Esophagus muscularis mucosa (tissue), 4 donors: ENCODE measurements around the gene ZBTB46. TPM values are rescaled to one million over a fixed set of nuclear protein-coding genes. Genes with fewer than 3 reads are reported as not detected.

Source experiments
- DNase-seq: peaks from one replicate; pipeline ENCODE4 v3.0.0-alpha.2; 2017; ENCODE audit errors: extremely low spot score
- H3K27ac ChIP-seq, 4 donors: fragments of 200-600 bp; sonication (generic); replicated peaks in 1 of 4; 1 replicate in 3 of 4; 2 replicates in 1 of 4; pipeline ENCODE4 v1.5.1; 2016 to 2019; ENCODE audit warnings: mild to moderate bottlenecking in 1 of 4
- H3K27me3 ChIP-seq, 4 donors: fragments of 200-600 bp; sonication (generic); one replicate each; pipeline versions ENCODE4 v1.5.1 to v1.6.0; 2016 to 2019
- H3K36me3 ChIP-seq, 4 donors: fragments of 200-600 bp; sonication (generic); one replicate each; pipeline ENCODE4 v1.5.1; 2016 to 2019
- H3K4me1 ChIP-seq, 4 donors: fragments of 200-600 bp; sonication (generic); one replicate each; pipeline ENCODE4 v1.5.1; 2016 to 2019
- H3K4me3 ChIP-seq, 4 donors: fragments of 200-600 bp; sonication (generic); 1 replicate in 2 of 4; 2 replicates in 2 of 4; pipeline ENCODE4 v1.5.1; 2016 to 2019; ENCODE audit warnings: mild to moderate bottlenecking in 4 of 4, moderate library complexity in 1 of 4
- H3K9me3 ChIP-seq, 4 donors: fragments of 200-600 bp; sonication (generic); 1 replicate in 3 of 4; 2 replicates in 1 of 4; pipeline ENCODE4 v1.5.1; 2016 to 2019
- CTCF ChIP-seq, 3 experiments: fragments of 200-600 bp in 2 of 3; fragments of 450-650 bp in 1 of 3; sonication (generic) in 2 of 3; IDR thresholded peaks; one replicate each; pipeline ENCODE4 v1.5.1; 2017 to 2019; ENCODE audit warnings: antibody characterized with exemption in 3 of 3, mild to moderate bottlenecking in 2 of 3, moderate library complexity in 1 of 3
- EP300 ChIP-seq: sonication (generic); formaldehyde crosslinking; IDR thresholded peaks from one replicate; pipeline ENCODE4 v1.6.1; 2017; ENCODE audit warnings: antibody characterized with exemption
- POLR2A ChIP-seq: fragments of 450-650 bp; IDR thresholded peaks from one replicate; pipeline ENCODE4 v1.6.1; 2017; ENCODE audit warnings: antibody characterized with exemption, moderate library complexity, mild to moderate bottlenecking, low read depth
- POLR2AphosphoS5 ChIP-seq, 2 donors: sonication (generic); formaldehyde crosslinking; IDR thresholded peaks; one replicate each; pipeline ENCODE4 v1.6.1; 2017; ENCODE audit warnings: antibody characterized with exemption in 2 of 2
- WGBS: methylation state at CpG from one replicate; pipeline ENCODE4 v1.1.5; 2018; 5-methylcytosine and 5-hydroxymethylcytosine counted together
- intact Hi-C: fragments of 100-400 bp; cut with DNase I; formaldehyde crosslinking; loops from one replicate; pipeline ENCODE4 v1.15.1; 2023
- total RNA-seq, 4 donors: library from RNA; depleted of rRNA; stranded (reverse); fragments of >200 nt; gene quantifications; one replicate each; pipeline versions ENCODE4 v1.1.0 to v1.2.1, GENCODE V29; 2016

ZBTB46 gene
- total RNA-seq, 4 donors from 2014 or later, result 9.6 to 22.8 (median 13.8) TPM

- intact Hi-C loops, result no loop called here
- 93% methylated on average over 21 of the region's 31 CpGs for WGBS
- Histone ChIP-seq H3K4me3 (no peak overlapping the region), H3K27me3 (no peaks in the 10 kb centered on the region), H3K9me3 (no peaks in the 10 kb centered on the region), H3K36me3 (peaks cover 0 to 17% (median 2%) of the 10 kb centered on the region in 4 donors), H3K27ac (no peak overlapping the region), H3K4me1 (peaks cover 0 to 13% (median 4%) of the 10 kb centered on the region in 4 donors)
- no peak for DNase-seq
- TF ChIP-seq CTCF (IDR thresholded peaks at IDR 0.05) (no peak), POLR2AphosphoS5 (IDR thresholded peaks at IDR 0.05) (no peak)
Measured at GRCh38 chr20:63808964-63809674, 21.9 kb downstream of the ZBTB46 start.

DNA sequence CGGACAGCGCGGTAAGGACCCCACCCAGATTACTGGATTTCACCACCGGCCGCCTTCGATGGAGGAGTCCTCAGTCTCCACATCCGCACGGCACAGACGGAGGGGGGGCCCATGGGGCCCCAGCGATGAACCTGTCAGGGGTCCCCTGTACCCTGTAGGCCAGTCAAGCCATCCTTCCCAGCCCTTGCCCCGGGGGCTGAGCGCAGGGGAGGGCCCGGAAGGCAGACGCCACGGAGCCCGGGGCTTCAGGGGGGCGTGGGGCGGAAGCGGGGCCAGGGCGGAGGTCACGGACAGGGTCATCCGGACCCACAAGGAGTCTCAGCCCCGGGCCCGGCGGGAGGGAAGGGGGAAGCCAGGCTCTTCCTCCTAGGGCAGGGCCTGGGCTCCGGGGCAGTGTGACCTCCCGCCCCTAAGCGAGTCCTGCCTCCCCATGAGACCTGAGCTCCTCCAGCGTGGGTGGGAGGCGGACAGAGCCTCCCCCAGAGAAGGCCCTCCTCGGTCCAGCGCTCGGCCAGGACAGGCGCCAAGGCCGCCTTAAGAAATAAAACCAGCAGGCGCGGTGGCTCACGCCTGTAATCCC is 22.8 kb downstream of the ZBTB46 start:
- Histone ChIP-seq H3K4me1 (peaks cover 0 to 16% (median 4%) of the 10 kb centered on the region in 4 donors), H3K4me3 (no peak overlapping the region), H3K36me3 (peaks cover 0 to 23% (median 4%) of the 10 kb centered on the region in 4 donors), H3K9me3 (no peaks in the 10 kb centered on the region), H3K27ac (no peak overlapping the region), H3K27me3 (no peaks in the 10 kb centered on the region)
- 91% methylated on average over 10 of the region's 38 CpGs for WGBS
- no peak for TF ChIP-seq CTCF (IDR thresholded peaks at IDR 0.05)
- TF ChIP-seq EP300, result no peak
- no peak for TF ChIP-seq POLR2AphosphoS5 (IDR thresholded peaks at IDR 0.05)
- TF ChIP-seq POLR2A, result no peak
- intact Hi-C loops, result no loop called here
- DNase-seq, result no peak

DNA sequence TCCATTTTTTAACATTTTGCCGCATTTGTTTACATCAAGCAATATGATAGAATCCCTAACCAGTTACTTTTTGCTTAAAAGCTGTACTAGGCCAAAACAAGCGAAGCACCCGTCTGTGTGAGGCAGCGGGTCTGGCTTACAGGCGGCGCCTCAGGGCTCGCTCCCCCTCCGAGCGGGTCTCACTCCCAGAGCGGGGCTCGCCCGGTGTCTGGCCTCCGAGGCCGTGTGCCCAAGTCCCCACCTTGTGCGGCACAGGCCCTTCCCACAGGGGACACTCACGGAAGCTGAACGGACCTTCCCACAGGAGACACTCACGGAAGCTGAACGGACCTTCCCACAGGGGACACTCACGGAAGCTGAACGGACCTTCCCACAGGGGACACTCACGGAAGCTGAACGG is 23.4 kb downstream of the ZBTB46 start:
- WGBS, result over 99% methylated on average over 15 of the region's 23 CpGs

DNA sequence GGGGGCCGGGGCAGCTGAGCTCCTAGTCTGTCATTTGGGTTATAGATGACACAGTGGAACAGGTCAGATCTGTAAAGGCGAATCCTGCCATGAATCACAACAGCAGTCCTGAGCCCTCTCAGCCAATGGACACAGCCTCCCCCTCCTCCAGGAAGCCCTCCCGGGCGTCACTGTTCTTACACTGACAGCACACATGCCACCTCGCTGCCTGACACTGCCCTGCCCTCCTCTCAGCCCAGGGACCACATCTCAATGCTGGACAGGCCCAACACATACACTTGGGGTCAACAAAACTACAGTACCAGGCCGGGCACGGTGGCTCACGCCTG is 26.8 kb downstream of the ZBTB46 start:
- 89% methylated on average over 8 of the region's 8 CpGs for WGBS

More for the DNA sequence above, 23.4 kb downstream of the ZBTB46 start:
- TF ChIP-seq POLR2AphosphoS5 (IDR thresholded peaks at IDR 0.05), result no peak
- no peak for TF ChIP-seq POLR2A
- no peak for TF ChIP-seq CTCF (IDR thresholded peaks at IDR 0.05)
- no peak for TF ChIP-seq EP300
- Histone ChIP-seq H3K4me1 (peaks cover 0 to 16% (median 4%) of the 10 kb centered on the region in 4 donors), H3K36me3 (peaks cover 0 to 29% (median 5%) of the 10 kb centered on the region in 4 donors), H3K4me3 (no peak overlapping the region), H3K27me3 (no peaks in the 10 kb centered on the region), H3K9me3 (no peaks in the 10 kb centered on the region), H3K27ac (no peak overlapping the region)
- intact Hi-C loops, result no loop called here
- no peak for DNase-seq

More for the DNA sequence above, 26.8 kb downstream of the ZBTB46 start:
- intact Hi-C loops, result no loop called here
- no peak for DNase-seq
- Histone ChIP-seq H3K36me3 (peaks cover 0 to 49% (median 8%) of the 10 kb centered on the region in 4 donors), H3K9me3 (no peaks in the 10 kb centered on the region), H3K27ac (peak overlapping the region in 1 of 4 donors; percentile 33), H3K4me1 (peaks cover 0 to 3% (median 0%) of the 10 kb centered on the region in 4 donors), H3K4me3 (no peak overlapping the region), H3K27me3 (no peaks in the 10 kb centered on the region)
- no peak for TF ChIP-seq POLR2AphosphoS5 (IDR thresholded peaks at IDR 0.05)
- no peak for TF ChIP-seq POLR2A
- no peak for TF ChIP-seq EP300
- no peak for TF ChIP-seq CTCF (IDR thresholded peaks at IDR 0.05)
